Lung microvascular endothelial cell (primary cell): ENCODE measurements around the gene GRM7. TPM values are rescaled to one million over a fixed set of nuclear protein-coding genes. Genes with fewer than 3 reads are reported as not detected.

Experiments
- DNase-seq, 2 donors: peaks; one replicate each; pipeline versions ENCODE4 v3.0.0 to v3.0.0-alpha.2; 2010; ENCODE audit warnings: low read depth in 2 of 2
- total RNA-seq: library from RNA; depleted of rRNA; stranded (reverse); fragments of >200 nt; gene quantifications from 2 replicates; pipeline ENCODE4 v1.2.1, GENCODE V29; 2014

The GRM7 gene
- total RNA-seq, 1 donor from 2014 or later = not detected

- no peak for DNase-seq
These were observed 533.2 kb downstream of the GRM7 start for GRCh38 chr3:7393944-7394605.

- DNase-seq = no peak
These were observed 535.6 kb downstream of the GRM7 start for GRCh38 chr3:7396534-7396933.

GRCh38 chr3:7397097-7397496, 536.2 kb downstream of the GRM7 start:
- DNase-seq = no peak

- DNase-seq = no peak
These were observed 539.4 kb downstream of the GRM7 start for GRCh38 chr3:7400360-7400759.

- no peak for DNase-seq
These were observed 540.5 kb downstream of the GRM7 start for GRCh38 chr3:7401418-7401817.

- no peak for DNase-seq
These were observed 546.2 kb downstream of the GRM7 start for GRCh38 chr3:7407107-7407506.

- no peak for DNase-seq
These were observed 549.9 kb downstream of the GRM7 start for GRCh38 chr3:7410782-7411181.

- DNase-seq = peak in 1 of 2 donors; percentile 2
These were observed 560.1 kb downstream of the GRM7 start for GRCh38 chr3:7421065-7421464.

GRCh38 chr3:7423036-7423435, 562.1 kb downstream of the GRM7 start:
- no peak for DNase-seq

- DNase-seq = no peak
These were observed 563.1 kb downstream of the GRM7 start for GRCh38 chr3:7423995-7424394.

GRCh38 chr3:7428206-7428718, 567.3 kb downstream of the GRM7 start:
- DNase-seq = no peak

GRCh38 chr3:7432610-7433009, 571.7 kb downstream of the GRM7 start:
- no peak for DNase-seq

GRCh38 chr3:7433073-7433472, 572.2 kb downstream of the GRM7 start:
- DNase-seq = no peak

- no peak for DNase-seq
These were observed 575.6 kb downstream of the GRM7 start for GRCh38 chr3:7436542-7436941.

- DNase-seq = no peak
These were observed 576.3 kb downstream of the GRM7 start for GRCh38 chr3:7437231-7437630.

GRCh38 chr3:7439101-7439680, 578.3 kb downstream of the GRM7 start:
- DNase-seq = no peak

- DNase-seq = peak; percentile 58 to 64
These were observed 584.0 kb downstream of the GRM7 start for GRCh38 chr3:7444886-7445285.

- peak in 1 of 2 donors; percentile 7 for DNase-seq
These were observed 584.4 kb downstream of the GRM7 start for GRCh38 chr3:7445331-7445730.

- no peak for DNase-seq
These were observed 586.4 kb downstream of the GRM7 start for GRCh38 chr3:7447197-7447769.

GRCh38 chr3:7456386-7456785, 595.5 kb downstream of the GRM7 start:
- DNase-seq = peak in 1 of 2 donors; percentile 88

GRCh38 chr3:7461202-7461825, 600.4 kb downstream of the GRM7 start:
- DNase-seq = no peak

GRCh38 chr3:7469866-7470265, 609.0 kb downstream of the GRM7 start:
- no peak for DNase-seq
